ENCODE results near the gene SLC25A38.

Gene SLC25A38

GRCh38 chr3:39419742-39420315, 36.7 kb downstream of the SLC25A38 start:
- no peak for TF ChIP-seq CTCF (conservative IDR thresholded peaks at IDR 0.05)

GRCh38 chr3:39420543-39420942, 37.4 kb downstream of the SLC25A38 start:
- no peak overlapping the region for H3K27ac ChIP-seq
- no peak for TF ChIP-seq CTCF (conservative IDR thresholded peaks at IDR 0.05)

More at GRCh38 chr3:39419742-39420315, 36.7 kb downstream of the SLC25A38 start:
- H3K27ac ChIP-seq = no peak overlapping the region

- no peak overlapping the region for H3K27ac ChIP-seq
- TF ChIP-seq CTCF (conservative IDR thresholded peaks at IDR 0.05) = no peak
These were observed 40.3 kb downstream of the SLC25A38 start for GRCh38 chr3:39423436-39423970.

- no peak for TF ChIP-seq CTCF (conservative IDR thresholded peaks at IDR 0.05)
- no peak overlapping the region for H3K27ac ChIP-seq
These were observed 43.1 kb downstream of the SLC25A38 start for GRCh38 chr3:39426312-39426711.

- no peak overlapping the region for H3K27ac ChIP-seq
- no peak for TF ChIP-seq CTCF (conservative IDR thresholded peaks at IDR 0.05)
These were observed 44.3 kb downstream of the SLC25A38 start for GRCh38 chr3:39427506-39427905.

GRCh38 chr3:39428745-39429201, 45.6 kb downstream of the SLC25A38 start:
- TF ChIP-seq CTCF (conservative IDR thresholded peaks at IDR 0.05) = no peak

GRCh38 chr3:39429466-39429865, 46.3 kb downstream of the SLC25A38 start:
- H3K27ac ChIP-seq = no peak overlapping the region
- no peak for TF ChIP-seq CTCF (conservative IDR thresholded peaks at IDR 0.05)

More at GRCh38 chr3:39428745-39429201, 45.6 kb downstream of the SLC25A38 start:
- no peak overlapping the region for H3K27ac ChIP-seq
